DOHH2 (cell line): Measurements from ENCODE around the gene KLHL26.

Source experiments
- H3F3A ChIP-seq: fragments of 200-600 bp; sonication (generic), shearing (Covaris generic); 2 replicates; pipeline ENCODE4 v1.6.0; 2016; ENCODE audit warnings: antibody characterized with exemption, mild to moderate bottlenecking; ENCODE audit not compliant: control insufficient read depth, insufficient read depth
- H3K27ac ChIP-seq: fragments of 200-600 bp; sonication (generic); 2 replicates; pipeline ENCODE4 v1.5.1; 2014; ENCODE audit warnings: low read depth, mild to moderate bottlenecking, low read length, moderate library complexity
- H3K27me3 ChIP-seq: fragments of 200-600 bp; sonication (generic); 2 replicates; pipeline ENCODE4 v1.6.1; 2014; ENCODE audit warnings: mild to moderate bottlenecking, low read length, mixed read lengths; ENCODE audit not compliant: control insufficient read depth
- H3K36me3 ChIP-seq: fragments of 200-600 bp; sonication (generic); 2 replicates; pipeline ENCODE4 v1.6.1; 2014; ENCODE audit warnings: mild to moderate bottlenecking, low read length, moderate library complexity, mixed read lengths; ENCODE audit not compliant: control insufficient read depth
- H3K4me1 ChIP-seq: fragments of 200-600 bp; sonication (generic); 2 replicates; pipeline ENCODE4 v1.6.1; 2014; ENCODE audit warnings: mild to moderate bottlenecking, low read length, mixed read lengths; ENCODE audit not compliant: control insufficient read depth
- H3K4me2 ChIP-seq: fragments of 200-600 bp; sonication (generic); 2 replicates; pipeline ENCODE4 v1.6.0; 2014; ENCODE audit warnings: mild to moderate bottlenecking, low read length, moderate library complexity
- H3K4me3 ChIP-seq: fragments of 200-600 bp; sonication (generic); 2 replicates; pipeline ENCODE4 v1.5.1; 2014; ENCODE audit warnings: mild to moderate bottlenecking, low read length, mixed read lengths
- H3K79me2 ChIP-seq: fragments of 200-600 bp; sonication (generic); 2 replicates; pipeline ENCODE4 v1.6.1; 2014; ENCODE audit warnings: mild to moderate bottlenecking, low read length, mixed read lengths; ENCODE audit not compliant: control insufficient read depth
- H3K9me2 ChIP-seq: fragments of 200-600 bp; sonication (generic); replicated peaks from 2 replicates; pipeline ENCODE4 v1.6.1; 2014; ENCODE audit warnings: mild to moderate bottlenecking, low read length, mixed read lengths; ENCODE audit not compliant: control insufficient read depth
- H3K9me3 ChIP-seq: fragments of 200-600 bp; sonication (generic); 2 replicates; pipeline ENCODE4 v1.6.1; 2014; ENCODE audit warnings: antibody characterized with exemption, low read length, mixed read lengths; ENCODE audit not compliant: control insufficient read depth, insufficient read depth
- H4K20me1 ChIP-seq: fragments of 200-600 bp; sonication (generic); 2 replicates; pipeline ENCODE4 v1.6.0; 2014; ENCODE audit warnings: low read depth, mild to moderate bottlenecking, antibody characterized with exemption, low read length, moderate library complexity; ENCODE audit not compliant: control insufficient read depth, insufficient read depth
- CTCF ChIP-seq: fragments of 200-600 bp; sonication (generic); IDR thresholded peaks from one replicate; pipeline ENCODE4 v1.5.1; 2014; ENCODE audit warnings: antibody characterized with exemption, mild to moderate bottlenecking, low read depth, low read length; ENCODE audit not compliant: poor library complexity, severe bottlenecking
- EZH2phosphoT487 ChIP-seq: fragments of 200-600 bp; sonication (generic); IDR thresholded peaks from 2 replicates; pipeline ENCODE4 v1.6.1; 2017; ENCODE audit warnings: borderline replicate concordance, mild to moderate bottlenecking, antibody characterized with exemption, low read length, moderate library complexity, mixed read lengths

The KLHL26 gene

GRCh38 chr19:18658366-18658855, 21.6 kb downstream of the KLHL26 start:
- no peaks in the 10 kb centered on the region for H3K9me2 ChIP-seq
- H3K4me2 ChIP-seq = no peak overlapping the region
- no peak overlapping the region for H3K27ac ChIP-seq
- peaks cover 5% of the 10 kb centered on the region; the same call in 1 of the 2 replicates for H3K27me3 ChIP-seq
- H3K9me3 ChIP-seq = no peaks in the 10 kb centered on the region
- H3K4me1 ChIP-seq = peaks cover 14% of the 10 kb centered on the region
- no peaks in the 10 kb centered on the region for H3K36me3 ChIP-seq
- no peaks in the 10 kb centered on the region for H3F3A ChIP-seq
- H3K4me3 ChIP-seq = no peak overlapping the region
- H3K79me2 ChIP-seq = peaks cover 2% of the 10 kb centered on the region; the same call in 1 of the 2 replicates
- 0 out of 2 replicates have a peak, but pooled peaks cover 3% of the 10 kb centered on the region for H4K20me1 ChIP-seq
- TF ChIP-seq EZH2phosphoT487 = no peak
- TF ChIP-seq CTCF = no peak

- H3K9me3 ChIP-seq = no peaks in the 10 kb centered on the region
- H3K4me3 ChIP-seq = no peak overlapping the region
- H3K36me3 ChIP-seq = no peaks in the 10 kb centered on the region
- 0 out of 2 replicates have a peak, but pooled peaks cover 3% of the 10 kb centered on the region for H4K20me1 ChIP-seq
- H3K27ac ChIP-seq = no peak overlapping the region
- peak overlapping the region; percentile 31 for H3K4me2 ChIP-seq
- peaks cover 2% of the 10 kb centered on the region; the same call in 1 of the 2 replicates for H3K79me2 ChIP-seq
- H3K9me2 ChIP-seq = no peaks in the 10 kb centered on the region
- peaks cover 14% of the 10 kb centered on the region for H3K4me1 ChIP-seq
- peaks cover 5% of the 10 kb centered on the region; the same call in 1 of the 2 replicates for H3K27me3 ChIP-seq
- H3F3A ChIP-seq = no peaks in the 10 kb centered on the region
- no peak for TF ChIP-seq EZH2phosphoT487
- no peak for TF ChIP-seq CTCF
These were observed 22.6 kb downstream of the KLHL26 start for GRCh38 chr19:18659281-18660050.

GRCh38 chr19:18660051-18660910, 23.5 kb downstream of the KLHL26 start:
- H3K4me1 ChIP-seq = peaks cover 14% of the 10 kb centered on the region
- peaks cover 2% of the 10 kb centered on the region; the same call in 1 of the 2 replicates for H3K79me2 ChIP-seq
- H3K9me3 ChIP-seq = no peaks in the 10 kb centered on the region
- no peak overlapping the region for H3K27ac ChIP-seq
- H3K36me3 ChIP-seq = no peaks in the 10 kb centered on the region
- H3K9me2 ChIP-seq = no peaks in the 10 kb centered on the region
- H3K4me2 ChIP-seq = no peak overlapping the region
- H4K20me1 ChIP-seq = 0 out of 2 replicates have a peak, but pooled peaks cover 3% of the 10 kb centered on the region
- H3K27me3 ChIP-seq = peaks cover 5% of the 10 kb centered on the region; the same call in 1 of the 2 replicates
- TF ChIP-seq CTCF (no peak), EZH2phosphoT487 (no peak)
- H3F3A ChIP-seq = no peaks in the 10 kb centered on the region
- H3K4me3 ChIP-seq = no peak overlapping the region
